CD4-positive, alpha-beta T cell treated with Interleukin-17A for 4 hours (primary cell): ENCODE results near the gene LNX1.
"Not testable (repeated sequence)": the region's sequence is repeated elsewhere in the genome, so short reads cannot be mapped to it uniquely, and the experiment has no call there.

Source experiments
- DNase-seq: peaks from one replicate; pipeline ENCODE4 v3.0.0-alpha.2; 2020; ENCODE audit warnings: mixed read lengths

Gene LNX1

DNA sequence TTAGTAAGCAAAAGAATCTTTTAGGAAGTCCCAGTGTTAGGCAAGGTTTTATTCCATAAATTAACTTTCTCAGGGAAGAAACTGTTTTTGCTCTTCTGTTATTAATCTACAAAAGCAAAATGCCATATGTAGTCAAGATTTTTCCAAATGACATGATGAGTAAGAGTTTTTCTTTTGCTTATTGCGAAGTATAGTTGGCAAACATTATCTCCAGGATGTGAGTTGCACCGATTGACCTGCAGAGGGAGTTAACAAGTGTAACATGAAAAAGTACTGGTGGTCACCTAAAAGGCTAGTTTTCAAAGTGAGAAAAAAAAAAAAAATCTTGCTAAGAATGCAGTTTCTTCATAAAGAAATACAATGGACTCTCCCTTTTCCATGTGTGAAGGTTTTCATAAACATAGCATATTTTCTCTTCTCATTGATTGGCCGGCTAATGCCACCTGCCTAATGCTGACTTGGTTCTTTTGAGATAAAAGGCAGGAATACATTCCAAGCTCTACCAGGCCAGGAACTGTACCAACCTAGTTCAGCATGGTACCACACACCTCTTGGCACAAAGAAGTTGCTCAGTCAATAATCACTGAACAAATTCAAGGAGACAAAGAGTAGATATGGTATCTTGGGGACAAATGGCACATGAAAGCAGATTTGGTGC is 100.2 kb downstream of the LNX1 start:
- no peak for DNase-seq

DNA sequence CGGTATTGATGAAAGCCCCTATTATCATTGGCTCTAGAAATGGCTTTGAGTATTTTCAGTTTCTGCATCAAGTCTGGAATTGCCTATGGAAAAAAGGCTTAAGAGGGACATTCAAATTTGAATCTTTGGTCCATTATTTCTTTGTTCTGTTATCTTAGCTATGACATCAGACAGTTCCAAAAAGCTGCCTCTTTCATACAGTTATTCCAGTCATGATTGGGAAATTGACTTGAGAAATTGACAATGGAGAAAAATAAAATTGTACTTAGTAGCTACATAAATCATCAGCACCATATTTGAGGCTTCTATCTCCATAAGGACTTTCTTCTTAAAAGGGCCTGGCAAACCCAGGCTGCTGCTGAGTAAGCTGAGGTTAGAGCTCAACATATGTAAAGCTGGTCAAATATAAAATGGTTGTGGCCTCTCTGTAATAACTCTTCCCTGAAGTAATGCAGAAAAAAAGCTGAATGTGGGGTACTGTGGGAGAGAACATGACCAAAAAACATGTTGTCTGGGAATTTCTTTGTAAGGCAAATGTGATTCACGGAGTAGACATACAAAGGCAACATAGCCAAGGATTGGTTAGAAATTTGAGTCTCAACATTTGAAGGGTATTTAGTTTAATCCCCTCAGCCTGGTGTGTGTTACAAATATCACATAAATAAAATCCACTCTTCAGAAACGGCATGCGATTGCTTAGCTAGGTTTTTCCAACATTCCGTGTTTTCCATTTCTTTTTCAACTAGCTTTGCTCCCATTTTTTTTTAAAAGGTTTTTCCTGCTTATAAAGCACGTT is 100.9 kb downstream of the LNX1 start:
- no peak for DNase-seq

DNA sequence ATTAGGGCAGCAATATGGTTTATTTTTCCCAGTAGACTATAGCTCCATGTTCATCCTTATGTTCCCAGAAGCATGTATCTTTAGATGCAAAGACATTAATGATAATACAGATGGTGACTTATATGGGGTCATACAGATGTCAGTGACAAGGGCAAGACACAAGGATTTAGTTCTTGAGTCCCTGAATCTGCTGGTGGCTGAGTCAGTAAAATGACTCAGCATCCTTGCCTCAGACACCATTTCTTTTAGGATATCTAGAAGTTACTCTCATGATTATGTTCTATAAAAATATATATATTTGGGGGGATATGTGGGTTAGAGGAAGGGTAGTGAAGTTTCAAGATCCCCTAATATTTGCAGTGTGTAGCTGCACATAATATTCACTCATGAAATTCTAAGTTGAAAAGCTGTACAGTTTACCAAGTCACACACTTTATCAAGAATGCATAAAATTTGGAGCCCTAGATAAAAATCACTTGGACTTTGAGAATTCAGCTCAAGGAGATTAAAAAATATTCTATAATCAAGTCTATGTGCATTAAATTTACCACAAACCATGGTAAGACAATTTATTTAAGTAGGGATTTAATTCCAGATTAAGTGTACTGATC is 101.9 kb downstream of the LNX1 start:
- DNase-seq: no peak

DNA sequence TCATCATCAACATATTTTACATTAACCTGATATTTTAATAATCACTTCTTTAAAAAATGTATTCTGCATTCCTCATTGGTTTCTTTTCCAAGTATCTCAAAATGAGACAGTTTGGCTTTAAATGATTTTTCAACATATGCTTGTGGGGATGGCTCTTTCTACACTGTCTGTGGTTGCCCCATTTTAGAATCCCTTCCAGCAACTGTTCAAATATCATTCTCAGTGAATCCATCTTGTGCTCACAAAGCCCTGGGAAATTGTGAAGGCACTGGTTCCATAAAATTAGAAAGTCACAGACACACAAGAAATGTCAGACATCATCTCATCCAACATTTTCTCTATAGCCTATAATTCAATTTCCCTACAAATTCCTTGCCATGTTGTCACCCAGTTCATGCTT is 103.5 kb downstream of the LNX1 start:
- no peak for DNase-seq

DNA sequence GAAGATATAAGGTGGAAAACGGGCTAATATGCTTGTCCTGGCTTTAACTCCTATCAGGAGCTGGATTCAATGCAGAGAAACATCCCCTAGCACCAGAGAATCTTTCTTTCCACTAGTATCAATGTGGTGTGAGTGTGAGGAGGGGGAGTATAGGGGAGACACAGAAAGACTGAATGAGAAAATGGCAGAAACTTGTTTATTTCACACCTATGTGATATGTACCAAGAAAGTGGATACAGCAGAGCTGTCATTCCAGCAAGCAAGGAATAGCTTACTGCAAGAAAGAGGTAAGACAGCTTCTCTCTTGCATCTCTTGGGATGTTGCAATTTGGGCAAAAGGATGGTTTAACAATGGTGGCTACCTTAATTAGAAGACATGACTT is 105.6 kb downstream of the LNX1 start:
- no peak for DNase-seq

DNA sequence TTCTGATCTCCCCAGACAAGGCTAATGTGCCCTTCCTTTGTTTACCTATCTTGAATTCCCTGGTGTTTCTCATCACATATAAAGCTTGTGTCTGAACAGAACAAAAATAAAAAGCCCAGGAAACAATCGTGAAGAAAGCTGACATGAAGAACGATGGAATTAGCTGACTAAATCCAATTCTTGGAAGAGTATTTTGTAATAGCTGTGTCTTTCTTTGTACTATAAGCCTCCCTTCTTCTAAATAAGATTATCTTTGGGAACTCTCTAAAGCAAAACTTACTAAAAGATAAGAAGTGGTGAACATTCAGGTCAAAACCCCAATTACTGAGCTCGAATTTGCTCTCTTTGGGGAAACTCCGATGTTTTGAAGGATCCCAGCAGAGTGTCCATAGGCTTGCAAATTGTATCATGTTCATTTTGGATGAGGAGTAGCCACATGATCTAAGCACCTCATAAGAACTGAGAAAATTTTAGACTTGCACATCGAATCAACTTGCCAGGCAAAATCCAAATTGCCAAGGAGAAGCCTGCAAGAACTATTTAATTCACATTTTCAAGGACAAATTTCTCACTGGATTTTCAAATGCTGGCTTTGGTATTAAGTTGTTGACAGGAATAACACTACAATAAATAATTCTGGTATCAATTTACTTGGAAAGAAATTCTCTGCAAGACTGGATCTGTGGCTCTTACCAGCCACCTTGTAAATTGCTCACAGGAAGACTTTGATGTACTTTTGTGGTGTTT is 106.2 kb downstream of the LNX1 start:
- DNase-seq: no peak

DNA sequence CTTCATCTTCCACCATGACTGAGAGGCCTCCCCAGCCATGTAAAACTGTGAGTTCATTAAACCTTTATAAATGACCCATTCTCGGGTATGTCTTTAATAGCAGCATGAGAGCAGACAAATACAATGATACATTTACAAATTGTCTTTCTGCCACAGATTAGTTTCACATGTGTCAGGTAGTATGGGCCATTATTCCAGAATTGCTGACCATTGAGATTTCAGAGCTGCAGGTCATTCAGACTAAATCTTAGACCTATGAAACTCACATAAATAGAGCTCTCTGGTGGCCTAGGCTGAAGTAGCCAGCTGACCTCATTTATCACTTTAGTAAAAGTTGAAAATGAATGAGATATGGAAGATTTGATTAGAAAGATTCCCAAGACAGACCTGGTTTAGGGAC is 108.0 kb downstream of the LNX1 start:
- DNase-seq: no peak

DNA sequence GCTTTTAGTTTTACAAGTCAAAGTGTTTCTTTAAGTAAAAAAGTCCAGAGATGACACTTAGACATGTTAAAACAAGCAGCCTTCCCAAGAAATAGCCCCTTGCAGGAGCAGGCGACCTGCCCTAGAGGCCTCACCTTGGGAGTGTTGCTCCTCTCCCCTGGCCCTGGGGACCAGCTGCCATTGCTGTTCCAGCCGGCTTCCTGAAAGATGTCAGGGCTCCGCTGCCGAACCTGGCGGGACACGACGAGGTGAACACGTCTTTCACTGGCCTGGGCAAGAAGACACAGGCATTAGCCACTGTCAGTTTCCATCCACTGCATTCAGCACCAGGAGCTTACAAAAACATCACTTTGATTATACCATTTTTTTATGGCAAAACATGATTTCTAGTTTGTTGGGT is 109.7 kb downstream of the LNX1 start:
- DNase-seq: no peak

DNA sequence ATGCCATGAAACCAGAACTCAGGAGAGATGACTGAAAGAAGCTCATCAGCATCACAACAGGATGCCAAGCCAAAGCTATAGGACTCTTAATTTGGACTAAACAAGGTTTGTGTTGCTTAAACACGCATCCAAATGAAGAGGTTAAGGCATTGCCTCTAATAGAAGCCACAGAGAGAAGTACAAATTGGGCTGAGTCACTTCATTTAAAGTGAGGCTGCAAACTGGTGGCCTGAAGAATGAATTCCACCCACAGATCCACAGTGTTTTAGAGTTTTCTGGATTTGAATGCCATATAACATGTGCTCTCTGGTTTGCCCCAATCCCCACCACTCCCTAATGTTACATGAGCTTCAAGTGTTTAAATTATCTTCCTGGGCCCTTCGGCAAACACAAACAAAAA is 110.4 kb downstream of the LNX1 start:
- DNase-seq: no peak

DNA sequence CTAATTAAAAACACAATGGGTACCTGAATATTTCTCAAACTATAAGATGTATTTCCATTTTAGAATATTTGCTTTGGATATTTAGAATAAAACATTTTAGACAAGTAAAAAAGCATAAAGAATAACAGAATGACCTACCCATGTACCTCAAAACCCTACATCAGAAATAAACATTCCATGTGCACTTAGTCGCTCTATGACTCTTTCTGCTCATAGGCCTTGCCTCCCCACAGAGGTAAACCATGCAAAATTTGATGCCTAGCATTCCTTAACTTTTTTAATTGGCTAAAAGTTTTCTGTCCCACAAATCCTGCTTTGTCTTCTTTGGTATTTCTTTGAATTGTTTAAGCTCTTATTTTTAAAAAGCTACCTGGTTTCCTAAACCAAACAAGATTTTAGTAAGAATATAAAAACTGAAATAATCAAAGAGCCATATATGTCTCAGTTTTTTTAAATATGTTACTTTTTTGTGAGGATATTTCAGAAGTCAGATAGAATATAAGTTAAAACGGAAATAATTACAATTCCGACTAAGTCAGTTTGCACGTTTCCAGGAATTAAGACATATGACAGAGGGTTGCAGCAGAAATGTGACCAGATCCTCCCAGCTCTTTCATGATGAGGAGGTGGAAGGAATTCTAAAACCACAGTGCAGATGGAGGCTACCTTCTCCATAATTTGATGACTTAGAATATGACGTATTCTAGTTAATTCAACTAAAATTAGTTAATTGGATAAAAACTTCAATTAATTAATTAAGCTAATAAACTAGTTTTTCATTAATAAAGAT is 111.4 kb downstream of the LNX1 start:
- no peak for DNase-seq

DNA sequence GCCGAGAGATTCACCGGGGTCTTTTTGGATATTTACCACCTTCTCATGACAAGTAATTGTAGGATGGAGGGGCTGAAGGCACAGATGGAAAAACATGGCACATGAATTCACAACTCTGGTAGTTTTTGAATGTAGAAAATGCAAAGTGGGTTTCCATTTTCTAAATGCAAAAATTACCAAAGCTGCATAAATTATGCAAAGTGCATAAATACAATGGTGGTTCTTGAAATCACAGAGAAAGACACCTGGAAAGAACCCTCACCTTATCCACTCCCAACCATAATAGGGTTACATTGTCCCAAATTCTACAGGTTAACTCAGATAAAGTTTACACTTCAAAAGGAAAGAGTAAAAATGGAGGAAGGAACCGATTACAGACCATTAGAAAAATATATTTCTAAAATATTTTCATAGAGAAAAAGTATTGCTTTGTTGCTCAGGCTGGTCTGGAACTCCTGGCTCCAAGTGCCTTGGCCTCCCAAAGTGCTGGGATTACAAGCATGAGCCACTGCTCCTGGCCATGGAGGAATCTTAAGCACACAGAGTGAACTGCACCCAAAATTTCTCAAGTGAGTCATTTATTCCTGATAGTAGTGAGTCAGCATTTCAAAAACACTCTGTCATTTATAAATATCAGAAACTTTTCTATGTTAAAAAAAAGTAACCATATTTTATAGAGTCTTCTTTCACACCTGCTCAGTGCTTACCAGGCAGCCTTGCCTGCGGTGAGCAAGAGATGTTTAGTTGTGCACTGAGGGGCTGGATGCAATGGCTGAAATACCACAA is 112.4 kb downstream of the LNX1 start:
- no peak for DNase-seq

DNA sequence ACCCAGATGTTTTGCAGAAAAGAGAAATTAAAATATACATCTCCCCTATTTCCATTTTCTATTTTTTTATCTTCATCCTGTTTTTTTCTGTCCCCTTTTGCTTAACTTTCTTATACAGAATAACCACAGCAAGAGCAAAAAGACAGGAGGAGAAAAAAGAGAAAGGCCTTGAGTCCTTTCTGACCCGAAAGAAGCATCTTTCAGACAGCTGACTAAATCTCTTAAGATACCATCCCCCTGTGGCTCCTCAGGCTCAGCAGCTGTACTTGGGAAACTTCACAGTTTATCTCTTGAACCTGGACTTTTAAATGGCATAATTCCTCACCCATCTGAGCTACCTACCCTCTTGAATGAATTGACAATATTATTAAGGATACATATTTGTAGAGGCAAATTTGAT is 113.7 kb downstream of the LNX1 start:
- DNase-seq: no peak

DNA sequence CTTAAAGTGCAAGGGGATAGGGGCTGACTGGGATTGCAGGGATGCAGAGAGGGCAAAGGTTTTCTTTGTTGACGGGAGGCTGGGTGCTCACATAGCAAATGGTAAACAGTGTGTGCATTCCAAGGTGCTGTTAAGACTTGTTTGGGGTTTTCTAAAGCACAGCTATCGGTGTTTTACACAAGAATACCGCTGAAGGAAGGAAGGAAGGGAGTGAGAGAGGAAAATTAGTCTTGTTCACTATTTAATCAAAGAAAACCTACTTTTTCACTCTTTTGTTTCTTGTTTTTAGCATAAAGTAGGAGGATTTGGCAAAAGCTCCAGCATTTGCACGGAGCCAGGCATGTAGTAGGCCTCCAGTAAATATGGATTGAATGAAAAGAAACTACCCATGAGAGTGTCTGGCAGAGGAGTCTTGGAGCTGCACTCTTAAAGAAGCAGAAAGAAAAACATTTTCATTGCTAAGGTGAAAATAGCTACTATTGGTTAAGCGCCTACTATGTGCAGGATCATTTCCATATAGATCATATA is 114.2 kb downstream of the LNX1 start:
- no peak for DNase-seq

DNA sequence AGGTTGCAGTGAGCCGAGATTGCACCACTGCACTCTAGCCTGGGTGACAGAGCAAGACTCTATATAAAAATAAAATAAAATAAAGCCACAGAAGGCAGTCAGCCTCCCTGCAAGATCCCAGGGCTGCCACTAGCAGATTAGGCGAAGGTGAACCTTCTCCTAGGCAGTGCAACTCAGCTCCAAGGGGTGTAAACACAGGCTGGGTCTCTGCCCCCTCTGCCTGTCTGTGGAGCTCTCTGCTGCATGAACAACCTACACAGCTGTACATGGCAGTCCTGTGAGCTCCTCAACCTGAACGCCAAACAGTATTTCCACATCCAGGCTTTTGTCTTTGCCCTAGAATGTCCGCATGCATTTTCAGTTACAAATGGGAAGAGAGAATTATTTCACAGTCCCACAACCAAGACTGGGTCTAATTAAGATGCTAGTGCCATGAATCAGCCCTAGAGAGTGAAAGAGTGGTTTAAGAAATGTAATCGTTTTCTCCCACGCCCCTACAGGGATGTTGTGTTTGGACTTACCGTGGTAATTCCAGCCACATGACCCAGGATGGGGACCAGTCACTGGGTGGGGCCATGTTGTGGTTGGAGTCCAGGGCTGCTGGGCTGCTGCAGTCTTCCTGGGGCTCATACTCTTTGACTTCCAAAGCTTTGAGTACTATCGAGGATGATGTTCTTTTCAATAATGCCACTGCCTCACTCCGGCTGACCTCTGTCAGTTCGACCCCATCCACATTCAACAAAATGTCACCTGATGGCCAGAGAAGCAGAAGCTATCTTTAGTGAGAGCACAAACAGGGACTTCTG is 114.9 kb downstream of the LNX1 start:
- no peak for DNase-seq

DNA sequence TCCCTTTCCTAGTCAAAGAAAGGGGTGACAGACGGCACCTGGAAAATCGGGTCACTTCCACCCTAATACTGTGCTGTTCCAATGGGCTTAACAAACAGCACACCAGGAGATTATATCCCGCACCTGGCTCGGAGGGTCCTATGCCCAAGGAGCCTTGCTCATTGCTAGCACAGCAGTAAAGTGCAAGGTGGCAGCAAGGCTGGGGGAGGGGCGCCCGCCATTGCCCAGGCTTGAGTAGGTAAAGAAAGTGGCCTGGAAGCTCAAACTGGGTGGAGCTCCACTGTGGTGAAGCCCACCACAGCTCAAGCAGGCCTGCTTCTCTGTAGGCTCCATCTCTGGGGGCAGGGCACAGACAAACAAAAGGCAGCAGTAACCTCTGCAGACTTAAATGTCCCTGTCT is 124.7 kb downstream of the LNX1 start:
- not testable (repeated sequence) for DNase-seq

DNA sequence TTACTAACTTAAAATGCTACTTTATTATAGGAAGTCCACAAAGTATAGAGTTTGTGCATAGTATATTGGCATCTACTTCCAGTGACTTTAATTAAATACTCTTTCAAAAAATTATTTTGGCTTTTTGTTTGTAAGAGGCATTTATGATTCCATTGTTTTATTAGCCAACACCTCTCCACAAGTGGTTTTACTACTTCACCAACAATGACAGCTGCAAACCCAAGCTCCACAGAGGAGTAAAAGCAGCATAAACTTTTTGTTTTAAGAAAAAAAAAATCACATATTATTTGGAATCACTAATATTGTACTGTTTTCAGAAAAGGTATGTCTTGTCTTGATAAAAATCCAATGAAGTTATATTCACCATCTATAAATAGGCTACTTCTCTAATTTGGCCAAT is 125.4 kb downstream of the LNX1 start:
- no peak for DNase-seq

DNA sequence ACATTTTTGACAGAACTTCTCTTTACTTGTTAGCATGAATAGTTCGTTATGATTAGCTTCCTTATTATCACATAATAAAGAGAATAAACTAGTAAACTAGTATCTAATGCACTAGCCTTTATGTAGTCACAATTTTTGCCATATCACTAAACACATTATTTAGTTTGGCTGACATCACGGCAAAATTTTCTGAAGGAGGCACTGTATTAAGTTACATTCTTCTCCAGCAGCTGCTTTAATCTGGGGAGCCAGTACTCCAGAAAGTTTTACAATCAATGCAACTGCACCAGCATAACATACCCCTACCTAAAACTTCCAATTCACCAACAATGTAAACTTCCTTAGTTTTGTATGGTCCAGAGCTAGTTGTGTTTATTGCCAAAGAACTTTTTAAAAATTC is 126.0 kb downstream of the LNX1 start:
- DNase-seq: no peak

DNA sequence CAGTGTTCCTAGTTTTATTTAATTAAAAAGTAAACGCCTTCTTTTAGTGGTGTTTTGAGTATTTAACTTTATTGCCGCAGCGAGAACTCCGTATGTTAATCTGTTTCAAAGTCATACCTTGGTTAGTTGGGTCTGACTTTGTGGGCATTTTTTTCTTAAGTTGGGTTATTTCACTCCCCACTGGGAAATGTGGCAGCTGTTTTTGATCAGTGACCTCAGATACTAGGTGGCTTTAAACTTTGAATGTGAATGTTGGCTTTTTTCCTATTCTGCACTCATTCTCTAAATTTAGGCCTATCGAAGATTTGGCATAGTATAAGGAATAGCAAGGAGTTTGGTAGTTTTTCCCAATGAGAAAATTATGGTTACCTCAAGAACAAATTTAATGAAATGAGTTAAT is 127.9 kb downstream of the LNX1 start:
- no peak for DNase-seq

DNA sequence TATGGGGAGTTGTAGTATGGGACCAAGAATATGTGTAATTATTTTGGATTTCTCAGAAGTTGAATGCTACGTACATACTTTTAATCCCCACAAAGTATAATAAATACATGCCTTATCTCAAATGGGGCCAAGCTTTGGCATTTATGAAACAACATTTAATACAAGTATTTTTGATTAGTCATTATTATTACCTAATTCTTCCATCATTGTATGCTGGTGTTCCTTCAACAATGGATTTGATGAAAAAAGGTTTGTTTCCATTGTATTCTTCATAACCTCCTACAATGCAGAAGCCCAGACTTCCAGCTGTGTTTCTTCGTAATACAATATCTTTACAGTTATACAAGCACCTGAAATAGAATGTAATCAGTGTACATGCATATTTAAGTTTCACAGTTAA is 130.0 kb downstream of the LNX1 start:
- no peak for DNase-seq

DNA sequence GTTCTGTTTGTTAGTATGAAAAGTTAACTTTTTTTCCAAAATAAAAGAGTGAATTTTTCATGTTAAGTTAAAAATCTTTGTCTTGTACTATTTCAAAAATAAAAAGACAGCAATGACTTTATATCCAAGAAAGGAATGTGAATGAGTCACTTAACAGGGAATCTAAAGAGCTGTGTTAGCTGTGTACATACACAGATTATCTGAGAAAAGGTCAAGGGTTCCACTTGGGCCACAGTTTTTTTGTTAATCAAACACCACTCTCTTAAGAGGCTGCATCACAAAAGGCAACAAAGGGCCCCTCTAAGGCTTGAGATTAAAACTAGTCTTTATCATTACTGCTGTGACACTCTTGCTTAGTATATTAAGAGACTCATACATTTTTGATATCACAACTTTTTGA is 131.7 kb downstream of the LNX1 start:
- DNase-seq: no peak

DNA sequence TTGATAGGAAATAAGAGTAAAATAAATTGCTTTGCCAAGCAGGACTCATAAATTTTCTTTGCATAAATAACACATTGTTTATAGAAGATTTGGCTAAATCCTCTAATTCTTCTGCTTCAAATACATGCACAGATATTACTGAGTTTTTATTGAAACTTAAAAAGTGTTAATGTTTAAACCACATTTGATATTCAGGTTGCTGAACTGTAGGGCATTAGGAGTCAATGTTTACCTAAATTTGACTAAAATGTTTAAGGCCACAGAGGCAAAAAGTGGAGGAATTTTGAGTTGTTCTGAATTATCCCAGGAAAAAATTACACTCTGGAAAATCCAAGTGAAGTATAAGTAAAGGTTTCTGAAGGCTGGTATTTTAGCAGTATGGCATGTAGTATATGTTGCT is 135.1 kb downstream of the LNX1 start:
- no peak for DNase-seq
